NCI-H446 (cell line): ENCODE measurements around the gene ABCB8.

Experiments
- DNase-seq, 2 experiments: peaks; one replicate each; lab custom pipeline; 2025; lab: John Stamatoyannopoulos, UW

Gene ABCB8

DNA sequence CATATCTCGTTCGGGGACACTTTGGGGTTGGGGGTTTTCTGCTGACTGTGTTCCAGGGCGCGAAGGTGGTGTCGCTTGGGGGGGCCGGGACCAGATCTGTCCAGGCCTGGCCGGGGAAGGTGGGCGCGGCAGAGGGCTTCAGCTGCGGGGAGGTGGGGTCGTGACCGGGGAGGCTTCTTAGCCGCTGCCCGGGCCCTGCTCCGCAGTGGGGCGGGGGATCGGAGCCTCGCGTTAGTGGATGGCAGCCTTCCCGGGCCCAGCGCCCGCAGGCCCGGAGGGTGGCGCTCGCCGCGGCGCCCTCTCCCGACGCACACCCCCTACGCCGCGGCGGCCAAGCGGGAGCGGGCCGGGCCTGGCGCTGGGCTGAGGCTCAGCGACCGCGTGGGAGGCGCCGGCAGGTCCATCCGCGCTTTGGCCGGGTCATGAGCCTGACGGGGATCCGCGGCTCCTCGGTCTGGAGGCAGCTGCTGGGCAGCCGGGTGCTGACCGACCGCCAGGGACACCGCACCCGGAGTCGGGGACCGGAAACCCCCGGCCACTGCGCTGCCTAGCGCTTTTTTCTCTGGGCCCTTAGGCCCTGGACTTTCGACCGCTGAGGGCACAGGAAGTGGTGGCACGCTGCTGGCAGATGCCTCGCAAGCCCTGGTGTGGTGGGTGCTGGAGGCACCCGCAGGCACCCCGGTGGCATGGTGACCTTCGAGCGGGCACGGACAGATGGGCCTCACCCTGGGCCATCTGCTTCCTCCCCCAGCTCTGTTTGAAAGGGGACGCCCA is 59.2 kb downstream of the ABCB8 start:
- DNase-seq, result peak in 1 of 2 experiments; percentile 30

GRCh38 chr7:151088019-151088855 is 60.0 kb downstream of the ABCB8 start:
- no peak for DNase-seq

DNA sequence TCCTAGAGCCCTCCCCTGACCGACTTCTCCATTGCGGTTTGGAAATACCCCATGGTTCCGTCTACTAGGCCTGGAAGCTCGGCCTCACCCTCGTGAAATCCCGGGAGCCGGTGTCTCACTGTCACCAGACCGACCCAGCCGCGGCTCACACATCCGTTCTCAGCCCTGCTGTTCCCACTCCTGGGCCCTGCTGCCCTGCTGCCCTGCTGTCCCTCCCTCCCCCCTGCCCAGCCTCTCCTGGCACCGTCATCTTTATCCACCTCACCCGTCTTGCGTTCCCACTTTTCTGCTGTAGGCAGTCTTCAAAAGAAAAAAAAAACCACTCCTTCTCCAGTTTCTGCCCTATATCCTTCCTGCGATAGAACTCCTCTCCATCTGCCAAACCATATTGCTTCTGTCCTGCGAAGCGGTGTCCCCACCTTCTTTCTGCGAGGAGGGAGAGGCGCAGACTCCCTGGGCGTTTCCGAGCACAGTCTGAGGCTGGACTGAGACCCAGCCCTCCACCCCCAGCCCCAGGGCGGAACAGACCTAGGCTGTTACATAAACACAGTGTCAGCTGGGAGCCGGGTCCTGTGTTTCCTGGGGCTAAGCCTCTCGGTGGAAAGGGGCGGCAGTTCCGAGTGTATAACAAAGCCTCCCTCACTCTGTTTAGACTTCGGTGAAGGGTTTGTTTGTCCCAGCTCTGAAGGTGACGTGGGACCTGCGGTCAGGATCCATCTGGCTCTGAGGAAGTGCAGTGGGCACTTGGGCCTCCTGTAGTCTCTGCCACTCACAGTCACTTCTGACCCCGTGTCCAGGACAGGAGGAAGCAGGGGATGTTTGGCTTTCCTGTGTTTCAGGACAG is 60.8 kb downstream of the ABCB8 start:
- peak in 1 of 2 experiments; percentile 10 for DNase-seq

- no peak for DNase-seq
Measured at GRCh38 chr7:151089893-151090730, 61.9 kb downstream of the ABCB8 start.

DNA sequence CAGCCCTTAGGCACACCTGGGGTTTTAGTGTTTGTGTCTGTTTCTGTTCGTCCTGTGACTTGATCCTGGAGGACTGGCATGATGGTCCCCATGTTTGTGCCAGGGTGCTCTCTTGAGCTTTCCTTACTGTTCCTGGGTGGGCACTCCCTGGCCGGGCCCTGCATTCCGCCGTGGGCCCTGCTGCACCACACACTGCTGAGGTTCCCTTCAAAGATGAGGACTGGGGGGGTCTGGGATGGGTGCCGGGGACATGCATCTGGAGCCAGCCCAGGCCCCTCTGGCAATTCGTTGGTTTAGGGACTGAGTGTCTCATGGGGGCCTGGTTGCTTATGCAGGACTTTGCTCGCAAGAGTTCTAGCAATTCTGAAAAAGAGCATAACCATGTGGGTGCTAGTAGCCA is 62.8 kb downstream of the ABCB8 start:
- no peak for DNase-seq

GRCh38 chr7:151091431-151091830 is 63.2 kb downstream of the ABCB8 start:
- no peak for DNase-seq

- DNase-seq, result no peak
Measured at GRCh38 chr7:151091988-151092387, 63.7 kb downstream of the ABCB8 start.

DNA sequence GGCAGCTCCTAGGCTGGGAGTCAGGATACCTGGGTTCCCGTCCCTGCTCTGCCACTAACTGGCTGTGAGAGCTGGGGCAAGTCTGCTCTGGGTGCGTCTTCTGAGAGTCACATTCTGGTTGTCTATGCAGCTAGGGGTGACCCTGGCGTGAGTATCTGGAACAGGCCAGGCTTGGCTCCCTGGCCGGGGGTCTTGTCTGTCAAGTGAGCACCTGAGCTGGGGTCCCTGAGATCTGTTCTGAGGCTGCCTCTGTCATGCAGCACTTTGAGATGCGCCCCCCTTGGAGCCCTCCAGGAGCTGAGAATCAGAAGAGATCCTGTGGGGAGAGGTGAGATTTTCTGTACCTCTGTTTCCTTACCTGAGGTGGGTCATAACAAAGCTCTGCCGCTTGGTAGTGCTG is 65.5 kb downstream of the ABCB8 start:
- DNase-seq, result no peak

DNA sequence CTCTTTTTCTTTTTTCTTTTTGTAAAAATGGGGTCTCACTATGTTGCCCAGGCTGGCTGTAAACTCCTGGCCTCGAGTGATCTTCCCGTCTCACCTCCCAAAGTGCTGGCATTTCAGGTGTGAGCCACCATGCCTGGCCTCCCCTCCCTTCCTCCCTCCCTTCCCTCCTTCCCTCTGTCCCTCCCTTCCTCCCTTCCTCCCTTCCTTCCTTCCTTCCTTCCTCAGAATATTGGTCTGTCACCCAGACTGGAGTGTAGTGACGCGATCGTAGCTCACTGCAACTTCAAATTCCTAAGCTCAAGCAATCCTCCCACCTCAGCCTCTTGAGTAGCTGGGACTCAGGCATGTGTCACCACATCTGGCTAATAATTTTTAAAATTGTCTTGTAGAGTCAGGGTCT is 66.4 kb downstream of the ABCB8 start:
- no peak for DNase-seq

DNA sequence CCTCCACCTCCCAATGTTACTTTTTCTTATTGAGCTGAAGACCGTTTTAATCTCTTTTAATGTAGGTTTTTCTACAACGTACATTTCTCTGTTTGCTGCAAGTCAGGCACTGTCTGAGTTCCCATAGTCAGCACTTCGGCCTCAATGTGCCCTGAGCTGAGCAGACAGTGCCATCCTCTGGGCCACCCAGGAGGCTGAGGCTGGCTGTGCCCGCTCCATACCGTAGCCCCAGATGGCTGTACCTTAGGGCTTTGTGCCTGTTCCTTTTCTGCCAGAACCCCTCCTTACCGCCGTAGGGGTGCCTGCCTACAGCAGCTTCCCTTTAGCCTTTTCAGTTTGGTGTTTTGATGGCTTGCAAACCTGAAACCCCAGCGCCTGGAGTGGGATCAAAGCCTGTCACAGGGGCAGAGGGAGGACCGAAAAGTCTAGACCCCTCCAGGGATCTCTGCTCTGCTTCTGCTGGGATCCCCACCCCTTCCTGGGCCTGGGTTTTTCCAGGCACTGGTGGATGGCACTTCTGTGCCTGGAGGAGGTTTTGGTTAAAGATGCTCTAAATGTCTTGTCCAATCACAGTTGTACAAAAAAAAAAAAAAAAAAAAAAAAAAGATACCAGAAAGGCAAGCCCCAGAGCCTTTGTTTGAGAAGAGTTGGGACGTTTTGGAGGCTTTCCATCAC is 67.0 kb downstream of the ABCB8 start:
- no peak for DNase-seq

DNA sequence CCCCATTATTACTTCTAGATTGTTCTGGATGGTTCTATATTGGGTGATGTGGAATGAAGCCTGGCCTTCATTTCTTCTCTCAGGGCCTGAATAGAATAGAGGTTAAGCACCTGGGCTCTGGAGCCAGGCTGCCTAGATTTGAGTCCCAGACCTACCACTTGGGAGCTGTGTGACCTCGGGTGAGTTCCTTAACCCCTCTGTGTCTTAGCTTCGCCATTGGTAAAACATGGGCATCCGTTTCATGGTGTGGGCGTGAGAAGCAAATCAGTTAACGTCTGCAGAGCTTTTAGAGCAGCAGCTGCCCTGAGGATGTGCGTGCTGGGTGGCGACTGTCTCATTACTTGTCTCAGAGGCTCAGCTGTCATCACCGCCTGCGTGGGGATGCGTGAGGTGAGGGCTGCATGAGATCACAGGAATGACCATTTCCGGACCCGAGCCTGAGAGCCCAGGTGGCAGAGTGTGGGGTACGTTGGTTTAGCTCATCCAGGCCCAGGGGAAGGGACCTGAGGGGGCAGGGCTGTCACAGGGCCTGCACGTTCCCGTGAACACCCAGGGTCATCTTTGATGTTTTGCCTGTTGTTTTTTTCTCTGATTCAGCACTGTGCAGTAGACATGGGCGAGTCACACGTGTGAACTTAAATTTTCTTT is 67.7 kb downstream of the ABCB8 start:
- DNase-seq, result no peak
